HUES48 (cell line): ENCODE measurements around the gene MOV10L1.
"Not testable (repeated sequence)": the region's sequence is repeated elsewhere in the genome, so short reads cannot be mapped to it uniquely, and the experiment has no call there.

Experiments used
- H3K27ac ChIP-seq: one replicate; pipeline ENCODE4 v1.7.0; 2013; ENCODE audit warnings: low read depth, low read length, inconsistent platforms
- H3K27me3 ChIP-seq: 2 replicates; pipeline ENCODE4 v1.6.1; 2013; ENCODE audit warnings: mild to moderate bottlenecking, low read length; ENCODE audit not compliant: control insufficient read depth, insufficient read depth
- H3K36me3 ChIP-seq: 2 replicates; pipeline ENCODE4 v1.6.1; 2013; ENCODE audit warnings: low read length; ENCODE audit not compliant: control insufficient read depth, insufficient read depth
- H3K4me1 ChIP-seq: 2 replicates; pipeline ENCODE4 v1.6.1; 2013; ENCODE audit warnings: mild to moderate bottlenecking, low read length; ENCODE audit not compliant: control insufficient read depth, insufficient read depth
- H3K4me3 ChIP-seq: 2 replicates; pipeline ENCODE4 v1.5.1; 2013; ENCODE audit warnings: mild to moderate bottlenecking, low read depth, low read length
- H3K9ac ChIP-seq: 2 replicates; pipeline ENCODE4 v1.6.1; 2013; ENCODE audit warnings: mild to moderate bottlenecking, low read depth, low read length, moderate library complexity
- H3K9me3 ChIP-seq: 2 replicates; pipeline ENCODE4 v1.6.1; 2013; ENCODE audit warnings: low read length; ENCODE audit not compliant: control insufficient read depth, insufficient read depth

MOV10L1 gene

DNA sequence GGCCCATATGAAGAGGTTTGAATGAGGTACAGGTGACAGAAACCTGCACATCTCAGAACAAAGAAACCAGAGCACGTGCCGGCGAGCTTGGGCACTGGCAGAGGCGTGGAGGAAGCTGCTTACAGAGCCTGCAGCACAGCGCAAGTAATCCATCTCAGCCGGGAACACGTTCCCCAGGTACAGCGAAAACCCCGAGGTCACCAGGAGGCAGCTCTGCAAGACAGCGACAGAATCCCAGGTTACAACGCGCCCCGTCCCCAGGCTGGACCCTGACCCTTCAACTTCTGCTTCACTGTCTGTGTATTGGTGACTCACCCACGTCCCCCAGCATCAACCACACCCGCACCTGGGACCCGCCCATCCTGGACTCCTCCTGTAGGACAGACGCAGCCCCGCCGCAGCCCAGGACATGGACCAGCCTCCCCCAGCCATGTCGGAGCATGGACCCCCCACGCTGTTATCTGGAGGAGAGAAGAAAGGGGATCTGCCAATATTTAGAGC, 6.8 kb upstream of the MOV10L1 start:
- Histone ChIP-seq H3K9ac (no peak overlapping the region), H3K4me1 (peaks cover 5% of the 10 kb centered on the region), H3K36me3 (no peaks in the 10 kb centered on the region), H3K27me3 (no peaks in the 10 kb centered on the region), H3K4me3 (no peak overlapping the region), H3K27ac (no peak overlapping the region), H3K9me3 (no peaks in the 10 kb centered on the region)

DNA sequence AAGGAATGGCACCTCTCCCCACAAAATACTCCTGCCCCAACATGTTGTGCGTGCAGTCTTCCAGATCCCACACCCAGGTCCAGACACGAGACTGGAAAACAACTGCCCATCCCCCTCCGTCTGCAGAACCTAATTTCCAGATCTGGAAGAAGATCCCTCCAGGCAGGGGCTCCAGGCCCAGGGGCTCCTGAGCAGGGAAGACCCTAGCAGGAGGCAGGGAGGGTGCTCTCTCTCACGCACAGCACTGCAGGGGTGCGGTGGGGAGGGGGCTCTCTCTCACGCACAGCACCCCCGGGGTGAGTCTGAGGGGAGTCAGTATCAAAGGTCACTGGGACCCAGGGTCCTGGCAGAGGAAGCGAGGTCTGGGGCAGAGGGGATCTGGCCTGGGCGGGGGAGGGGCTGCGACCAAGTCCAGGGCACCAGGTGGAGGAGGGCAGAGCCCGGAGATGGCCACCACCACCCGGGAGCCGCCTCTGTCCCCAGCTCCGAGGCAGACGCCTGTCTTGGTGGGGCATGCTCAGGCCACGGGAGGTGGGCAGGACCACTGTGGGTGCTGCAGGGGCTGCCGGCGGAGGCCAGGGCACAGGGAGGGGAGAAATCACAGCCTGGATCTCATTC, 6.2 kb upstream of the MOV10L1 start:
- H3K4me3 ChIP-seq, result no peak overlapping the region
- no peak overlapping the region for H3K27ac ChIP-seq
- no peaks in the 10 kb centered on the region for H3K36me3 ChIP-seq
- H3K27me3 ChIP-seq, result no peaks in the 10 kb centered on the region
- peaks cover 5% of the 10 kb centered on the region for H3K4me1 ChIP-seq
- no peaks in the 10 kb centered on the region for H3K9me3 ChIP-seq
- no peak overlapping the region for H3K9ac ChIP-seq

DNA sequence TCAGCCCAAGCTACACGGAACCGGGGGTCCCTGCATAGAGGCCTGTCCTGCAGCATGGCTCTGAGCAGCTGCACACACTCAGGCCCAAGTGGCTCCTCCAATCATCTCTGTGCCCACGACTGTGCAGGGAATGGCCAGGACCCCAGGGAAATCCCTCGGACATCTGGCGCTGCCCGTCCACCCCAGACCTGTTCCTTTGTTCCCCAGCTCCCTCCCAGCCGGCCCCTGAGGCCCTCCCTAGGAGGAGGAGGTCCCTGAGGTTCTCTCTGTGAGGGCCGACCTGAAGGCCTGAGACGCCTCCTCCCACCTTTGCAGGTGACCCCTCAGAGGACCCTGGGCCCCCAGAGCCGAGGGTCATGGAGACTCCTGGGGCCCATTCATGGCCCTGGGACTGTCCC, 5.7 kb upstream of the MOV10L1 start:
- no peak overlapping the region for H3K27ac ChIP-seq
- H3K36me3 ChIP-seq, result no peaks in the 10 kb centered on the region
- peaks cover 5% of the 10 kb centered on the region for H3K4me1 ChIP-seq
- no peaks in the 10 kb centered on the region for H3K9me3 ChIP-seq
- H3K27me3 ChIP-seq, result no peaks in the 10 kb centered on the region
- H3K4me3 ChIP-seq, result no peak overlapping the region
- H3K9ac ChIP-seq, result no peak overlapping the region

DNA sequence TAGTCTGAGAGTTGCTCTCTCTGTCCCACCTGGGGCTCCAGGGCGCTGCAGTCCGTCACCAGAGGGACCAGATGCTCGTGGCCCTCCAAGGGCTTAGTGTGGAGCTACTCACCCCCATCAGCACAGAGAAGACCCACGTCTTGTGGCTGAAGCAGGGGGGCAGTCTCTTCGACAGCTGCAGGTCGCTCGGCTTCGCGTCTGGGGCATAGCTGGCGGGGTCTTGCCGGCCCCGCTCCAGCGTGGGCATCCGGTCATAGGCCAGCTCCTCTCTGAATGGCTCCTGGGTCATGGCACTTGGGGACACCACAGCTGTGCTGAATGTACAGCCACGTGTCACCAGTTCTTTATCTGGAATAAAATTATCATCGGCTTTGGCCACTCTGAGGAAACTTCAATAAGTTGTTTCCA, 5.2 kb upstream of the MOV10L1 start:
- H3K27me3 ChIP-seq, result no peaks in the 10 kb centered on the region

DNA sequence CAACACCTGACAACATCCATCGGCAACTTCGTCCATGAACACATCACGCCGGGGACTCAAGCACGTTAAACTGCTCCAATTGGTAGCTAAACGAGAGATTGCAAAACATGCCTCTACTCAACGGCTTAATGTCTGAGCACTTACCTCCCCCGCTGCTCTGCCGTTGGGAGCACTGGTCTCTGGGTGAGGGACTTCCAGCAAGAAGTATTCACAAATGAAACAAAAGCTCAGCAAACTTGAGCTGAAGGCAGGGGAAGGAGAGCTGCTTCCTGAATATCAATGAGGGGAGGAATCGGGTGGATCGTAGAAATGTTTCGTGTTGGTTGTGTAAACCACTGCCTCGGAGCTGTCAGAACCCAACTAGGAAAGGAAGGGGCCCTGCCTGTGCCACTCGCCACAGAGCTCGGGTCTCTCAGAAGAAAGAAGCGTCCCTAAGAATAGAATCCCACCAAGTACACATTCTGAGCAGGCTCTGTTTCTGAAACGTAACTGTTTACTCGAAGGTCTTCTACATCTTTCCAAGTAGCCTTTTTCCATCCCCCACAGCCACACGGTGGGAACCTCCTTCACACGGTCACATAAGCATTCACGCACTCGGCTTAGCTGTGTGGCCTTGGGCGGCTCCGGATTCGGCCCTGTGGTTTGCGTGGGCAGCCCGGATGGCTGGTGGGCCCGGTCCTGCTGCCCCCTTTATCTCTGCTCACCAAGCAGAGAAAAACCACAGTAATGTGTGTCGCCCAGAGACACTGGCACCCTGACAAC, 4.4 kb upstream of the MOV10L1 start, which contains the start of gene MLC1:
Gene MLC1 (minus strand): TSS at position 216 of the 762 bp plus-strand sequence. CDS start 524 bp downstream, outside the sequence.
- no peaks in the 10 kb centered on the region for H3K27me3 ChIP-seq
- H3K4me3 ChIP-seq, result no peak within 1 kb of the TSS
- H3K27ac ChIP-seq, result no peak within 1 kb of the TSS
- H3K36me3 ChIP-seq, result no peaks in the 10 kb centered on the region
- H3K9ac ChIP-seq, result no peak within 1 kb of the TSS
- no peaks in the 10 kb centered on the region for H3K9me3 ChIP-seq
- peaks cover 5% of the 10 kb centered on the region for H3K4me1 ChIP-seq

More for the DNA sequence above, 5.2 kb upstream of the MOV10L1 start:
- no peaks in the 10 kb centered on the region for H3K36me3 ChIP-seq
- peaks cover 5% of the 10 kb centered on the region for H3K4me1 ChIP-seq
- no peak overlapping the region for H3K4me3 ChIP-seq
- H3K27ac ChIP-seq, result no peak overlapping the region
- no peak overlapping the region for H3K9ac ChIP-seq
- H3K9me3 ChIP-seq, result no peaks in the 10 kb centered on the region

DNA sequence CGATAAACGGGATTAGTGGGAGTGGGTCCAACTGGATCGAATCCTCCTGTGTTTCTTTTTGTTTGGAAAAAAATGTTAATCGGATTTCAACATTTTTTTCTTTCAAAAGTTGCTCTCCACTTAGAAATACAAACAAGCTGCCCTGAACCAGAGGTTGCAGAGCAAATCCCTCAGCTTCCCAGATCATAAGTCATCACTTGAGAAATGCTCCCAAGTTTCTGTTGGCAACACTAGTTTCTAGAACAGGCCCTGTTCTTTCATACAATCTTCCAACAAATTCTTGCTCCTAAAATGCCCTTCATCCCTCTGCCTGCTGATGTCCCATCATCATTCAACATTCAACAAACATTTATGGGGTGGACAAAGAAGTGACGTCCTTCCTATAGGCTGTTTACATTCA, 3.3 kb upstream of the MOV10L1 start:
- Histone ChIP-seq H3K4me1 (peaks cover 5% of the 10 kb centered on the region), H3K9me3 (no peaks in the 10 kb centered on the region), H3K4me3 (no peak overlapping the region), H3K27me3 (no peaks in the 10 kb centered on the region), H3K27ac (no peak overlapping the region), H3K36me3 (no peaks in the 10 kb centered on the region), H3K9ac (no peak overlapping the region)

DNA sequence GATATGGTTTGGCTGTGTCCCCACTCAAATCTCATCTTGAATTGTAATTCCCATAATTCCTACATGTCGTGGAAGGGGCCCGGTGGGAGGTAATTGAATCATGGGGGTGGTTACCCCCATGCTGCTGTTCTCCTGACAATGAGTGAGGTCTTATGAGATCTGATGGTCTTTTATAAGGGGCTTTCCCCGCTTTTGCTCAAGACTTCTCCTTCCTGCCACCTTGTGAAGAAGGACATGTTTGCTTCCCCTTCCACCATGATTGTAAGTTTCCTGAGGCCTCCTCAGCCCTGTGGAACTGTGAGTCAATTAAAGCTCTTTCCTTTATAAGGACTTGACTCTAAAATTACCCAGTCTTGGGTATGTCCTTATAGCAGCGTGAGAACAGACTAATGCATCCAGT, 2.8 kb upstream of the MOV10L1 start:
- H3K36me3 ChIP-seq, H3K4me3 ChIP-seq, H3K9ac ChIP-seq, H3K27ac ChIP-seq, H3K27me3 ChIP-seq, H3K4me1 ChIP-seq, H3K9me3 ChIP-seq: not testable (repeated sequence)

DNA sequence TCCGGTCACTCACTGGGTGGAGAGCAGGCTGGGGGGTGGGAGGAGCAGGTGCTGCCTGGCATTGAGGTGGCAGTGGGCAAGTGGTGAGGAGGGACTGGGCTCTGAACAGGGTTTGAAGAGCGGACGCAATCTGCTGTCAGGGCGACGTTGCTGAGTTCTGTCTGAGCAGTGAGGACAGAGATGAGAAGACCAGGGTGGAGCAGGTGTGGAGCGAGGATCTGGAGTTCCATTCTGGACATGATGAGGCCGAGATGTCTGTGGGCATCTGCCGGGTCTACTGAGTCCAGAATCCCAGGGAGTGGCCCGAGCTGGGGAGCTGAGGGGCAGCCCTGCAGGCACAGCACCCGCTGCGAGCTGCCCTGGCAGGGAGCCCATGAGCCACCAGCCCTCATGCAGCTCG, 2.2 kb upstream of the MOV10L1 start:
- no peaks in the 10 kb centered on the region for H3K9me3 ChIP-seq
- no peaks in the 10 kb centered on the region for H3K27me3 ChIP-seq
- H3K9ac ChIP-seq, result no peak overlapping the region
- no peak overlapping the region for H3K4me3 ChIP-seq
- H3K4me1 ChIP-seq, result peaks cover 5% of the 10 kb centered on the region
- H3K36me3 ChIP-seq, result no peaks in the 10 kb centered on the region
- no peak overlapping the region for H3K27ac ChIP-seq

DNA sequence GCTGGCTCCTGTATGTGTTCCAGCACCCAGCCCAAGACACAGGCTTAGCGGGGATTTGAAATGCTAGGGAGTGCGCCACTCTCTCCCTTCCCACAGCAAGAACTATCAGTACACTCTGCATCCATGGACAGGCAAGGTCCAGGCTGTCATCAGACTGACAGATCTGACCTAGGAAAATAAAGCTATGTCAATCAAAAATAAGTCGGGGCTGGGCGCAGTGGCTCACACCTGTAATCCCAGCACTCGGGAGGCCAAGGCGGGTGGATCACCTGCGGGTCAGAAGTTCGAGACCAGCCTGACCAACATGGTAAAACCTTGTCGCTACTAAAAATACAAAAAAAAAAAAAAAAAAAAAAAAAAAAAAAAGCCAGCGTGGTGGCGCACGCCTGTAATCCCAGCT, 1.7 kb upstream of the MOV10L1 start:
- Histone ChIP-seq H3K4me3 (no peak overlapping the region), H3K27ac (no peak overlapping the region), H3K36me3 (no peaks in the 10 kb centered on the region), H3K9me3 (no peaks in the 10 kb centered on the region), H3K4me1 (peaks cover 5% of the 10 kb centered on the region), H3K27me3 (no peaks in the 10 kb centered on the region), H3K9ac (no peak overlapping the region)

DNA sequence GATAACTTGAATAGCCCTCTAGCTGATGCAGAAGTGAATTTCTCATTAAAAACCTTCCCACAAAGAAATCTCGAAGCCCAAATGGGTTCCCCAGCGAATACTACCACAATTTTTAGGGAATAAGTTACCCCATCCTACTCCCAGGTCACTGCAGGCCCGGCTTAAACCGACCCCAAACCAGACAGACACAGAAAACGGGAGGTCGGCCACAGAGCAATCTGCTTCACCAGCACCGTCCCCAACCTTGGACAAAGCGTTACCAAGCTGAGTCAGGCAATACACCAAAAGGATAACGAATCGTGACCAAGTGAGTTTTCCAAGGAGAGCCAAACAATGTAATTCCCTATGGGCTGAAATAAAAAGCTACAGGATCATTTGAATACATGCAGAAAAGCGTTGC, 575 bp upstream of the MOV10L1 start:
- no peak overlapping the region for H3K4me3 ChIP-seq

DNA sequence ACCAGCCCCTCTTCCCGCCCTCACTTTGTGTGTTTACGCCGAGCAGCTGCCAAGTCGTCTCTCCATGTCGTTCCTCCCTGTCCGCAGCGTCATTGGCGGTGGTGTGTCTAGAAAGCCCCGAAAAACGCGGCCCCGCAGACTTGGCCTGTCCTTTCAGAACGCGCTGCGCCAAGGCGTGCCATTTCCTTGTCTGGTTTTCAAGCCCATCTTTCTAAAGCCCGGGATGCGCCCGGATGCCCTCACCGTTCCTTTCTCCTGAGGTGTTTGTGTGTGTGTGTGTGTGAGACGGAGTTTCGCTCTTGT, 557 bp downstream of the MOV10L1 start:
- Histone ChIP-seq H3K27ac (no peak overlapping the region), H3K4me3 (no peak overlapping the region), H3K27me3 (no peaks in the 10 kb centered on the region), H3K4me1 (peaks cover 1% of the 10 kb centered on the region), H3K9me3 (no peaks in the 10 kb centered on the region), H3K9ac (no peak overlapping the region), H3K36me3 (no peaks in the 10 kb centered on the region)

More for the DNA sequence above, 575 bp upstream of the MOV10L1 start:
- H3K9me3 ChIP-seq, result no peaks in the 10 kb centered on the region
- no peak overlapping the region for H3K9ac ChIP-seq
- H3K27ac ChIP-seq, result no peak overlapping the region
- no peaks in the 10 kb centered on the region for H3K27me3 ChIP-seq
- no peaks in the 10 kb centered on the region for H3K36me3 ChIP-seq
- H3K4me1 ChIP-seq, result peaks cover 5% of the 10 kb centered on the region
